ENCODE measurements around the gene RIMBP2.

- TF ChIP-seq CTCF (IDR thresholded peaks at IDR 0.05) (no peak), EP300 (IDR thresholded peaks at IDR 0.05) (no peak)
These were observed 218.8 kb downstream of the RIMBP2 start for GRCh38 chr12:130497321-130497720.
